Neuron (in vitro differentiated cells): ENCODE data around the gene SPATA17.
"Not testable (repeated sequence)": the region's sequence is repeated elsewhere in the genome, so short reads cannot be mapped to it uniquely, and the experiment has no call there.

Experiments
- H2AFZ ChIP-seq: one replicate; pipeline ENCODE4 v1.6.1; 2013; ENCODE audit warnings: low read depth, mild to moderate bottlenecking, inconsistent platforms, low read length, moderate library complexity
- H3K27me3 ChIP-seq: one replicate; pipeline ENCODE4 v1.6.1; 2013; ENCODE audit warnings: low read length; ENCODE audit not compliant: insufficient read depth
- H3K36me3 ChIP-seq: one replicate; pipeline ENCODE4 v1.6.1; 2013; ENCODE audit warnings: low read length; ENCODE audit not compliant: insufficient read depth
- H3K4me1 ChIP-seq: one replicate; pipeline ENCODE4 v1.6.1; 2013; ENCODE audit warnings: low read length; ENCODE audit not compliant: insufficient read depth
- H3K4me3 ChIP-seq: 2 replicates; pipeline ENCODE4 v1.5.1; 2013; ENCODE audit warnings: mild to moderate bottlenecking, low read length, moderate library complexity
- H3K9me3 ChIP-seq: one replicate; pipeline ENCODE4 v1.6.1; 2013; ENCODE audit warnings: low read length

The SPATA17 gene

DNA sequence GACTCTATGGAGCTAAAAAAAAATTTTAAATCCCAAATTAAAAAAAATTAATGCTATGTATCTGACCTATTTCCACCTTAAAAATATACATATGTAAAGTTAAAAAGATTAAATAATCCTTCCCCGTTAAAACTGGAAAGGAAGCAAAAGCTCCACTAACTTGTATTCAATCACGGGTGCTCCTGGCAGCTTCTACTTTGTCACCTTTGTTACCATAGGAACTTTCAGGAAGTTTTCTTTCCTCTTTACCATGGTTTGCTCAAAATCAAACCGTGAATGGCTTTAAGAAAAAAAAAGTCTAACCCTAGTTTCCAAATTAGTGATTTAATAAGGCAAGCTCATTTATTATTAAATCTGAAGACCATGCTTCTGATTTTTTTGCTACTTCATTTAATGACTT is 3.7 kb upstream of the SPATA17 start:
- Histone ChIP-seq H3K4me1 (peaks cover 16% of the 10 kb centered on the region), H3K27me3 (no peaks in the 10 kb centered on the region)

DNA sequence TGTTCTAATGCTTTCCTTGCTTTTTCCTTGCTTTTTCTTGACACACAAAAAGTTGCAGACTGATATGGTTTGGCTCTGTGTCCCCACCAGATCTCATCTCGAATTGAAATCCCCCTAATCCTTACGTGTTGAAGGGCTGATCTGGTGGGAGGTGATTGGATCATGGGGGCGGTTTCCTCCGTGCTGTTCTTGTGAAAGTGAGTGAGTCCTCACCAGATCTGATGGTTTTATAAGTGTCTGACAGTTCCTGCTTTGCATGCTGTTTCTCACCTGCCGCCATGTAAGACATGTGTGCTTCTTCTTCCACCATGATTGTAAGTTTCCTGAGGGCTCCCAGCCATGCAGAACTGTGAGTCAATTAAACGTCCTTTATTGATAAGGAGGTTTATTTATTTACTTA is 11.3 kb downstream of the SPATA17 start:
- H3K27me3 ChIP-seq, result no peaks in the 10 kb centered on the region
- no peaks in the 10 kb centered on the region for H3K9me3 ChIP-seq
- no peak overlapping the region for H2AFZ ChIP-seq
- H3K4me3 ChIP-seq, result no peak overlapping the region
- no peaks in the 10 kb centered on the region for H3K4me1 ChIP-seq
- no peaks in the 10 kb centered on the region for H3K36me3 ChIP-seq

More for the DNA sequence above, 3.7 kb upstream of the SPATA17 start:
- Histone ChIP-seq H2AFZ (no peak overlapping the region), H3K36me3 (no peaks in the 10 kb centered on the region), H3K9me3 (peaks cover 3% of the 10 kb centered on the region), H3K4me3 (no peak overlapping the region)

DNA sequence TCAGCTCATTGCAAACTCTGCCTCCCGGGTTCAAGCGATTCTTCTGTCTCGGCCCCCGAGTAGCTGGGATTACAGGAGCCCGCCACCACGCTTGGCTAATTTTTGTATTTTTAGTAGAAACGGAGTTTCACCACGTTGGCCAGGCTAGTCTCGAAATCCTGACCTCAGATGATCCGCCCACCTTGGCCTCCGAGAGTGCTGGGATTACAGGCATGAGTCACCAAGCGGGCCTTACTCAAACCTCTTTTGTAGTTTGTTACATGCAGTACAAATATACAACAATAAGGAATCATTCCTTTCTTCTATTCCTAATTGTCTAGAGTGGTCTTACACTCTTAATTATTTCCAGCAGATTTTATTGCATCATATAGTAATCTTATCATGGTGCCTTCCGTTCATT is 16.6 kb downstream of the SPATA17 start:
- no peak overlapping the region for H2AFZ ChIP-seq
- no peaks in the 10 kb centered on the region for H3K27me3 ChIP-seq
- H3K36me3 ChIP-seq, result no peaks in the 10 kb centered on the region
- H3K4me3 ChIP-seq, result no peak overlapping the region
- no peaks in the 10 kb centered on the region for H3K9me3 ChIP-seq
- no peaks in the 10 kb centered on the region for H3K4me1 ChIP-seq

DNA sequence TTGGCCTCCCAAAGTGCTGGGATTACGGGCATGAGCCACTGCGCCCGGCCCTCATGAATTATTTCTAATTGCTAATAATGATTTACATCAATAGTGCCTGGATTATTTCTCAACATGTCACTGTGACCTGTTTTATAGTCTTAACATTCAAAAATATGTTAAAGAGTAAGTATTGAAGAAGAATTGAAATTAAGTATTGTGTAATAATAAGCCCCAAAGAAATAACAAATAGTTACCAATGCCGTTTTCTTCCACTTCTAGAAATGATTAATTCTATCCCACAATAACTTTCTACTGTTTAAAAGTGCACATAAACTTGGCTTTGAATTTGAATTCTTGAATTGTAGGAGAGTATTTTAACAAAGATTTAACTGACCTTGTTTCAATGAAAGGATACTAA is 19.5 kb downstream of the SPATA17 start:
- Histone ChIP-seq H3K36me3 (no peaks in the 10 kb centered on the region), H3K4me3 (no peak overlapping the region), H3K9me3 (no peaks in the 10 kb centered on the region), H3K4me1 (no peaks in the 10 kb centered on the region), H3K27me3 (no peaks in the 10 kb centered on the region), H2AFZ (no peak overlapping the region)

DNA sequence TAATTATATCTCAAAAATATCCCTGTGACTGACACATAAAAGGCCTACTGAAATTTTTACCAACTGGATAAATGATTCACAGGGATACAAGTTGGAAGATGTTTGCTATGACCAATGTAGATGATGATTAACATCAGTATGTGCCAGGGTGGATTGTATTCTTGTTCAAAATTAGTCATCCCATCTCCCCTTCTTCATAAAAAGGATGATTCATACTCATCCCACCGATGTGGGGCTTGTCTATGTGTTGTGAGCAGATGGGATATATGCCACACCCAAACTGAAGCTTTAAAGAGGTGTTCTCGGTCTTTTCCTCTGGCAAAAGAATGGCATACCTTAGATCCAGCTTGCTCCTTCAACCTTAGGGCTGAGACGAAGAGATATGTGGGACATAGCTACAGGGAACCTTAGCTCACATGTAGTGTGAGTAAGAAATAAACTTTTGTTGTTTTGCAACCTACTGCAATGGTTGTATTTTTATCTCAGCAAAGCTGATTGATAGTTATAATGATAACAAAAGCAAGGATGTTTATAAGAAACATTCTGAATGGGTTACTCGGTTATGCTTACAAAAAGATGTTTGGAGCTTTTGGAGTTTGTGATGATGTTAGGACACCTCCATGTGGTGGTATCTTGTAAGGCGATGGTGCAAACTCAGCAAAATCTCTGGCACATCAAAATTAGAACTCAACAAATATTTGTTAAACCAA is 29.4 kb downstream of the SPATA17 start:
- Histone ChIP-seq H3K9me3 (no peaks in the 10 kb centered on the region), H3K27me3 (no peaks in the 10 kb centered on the region), H3K36me3 (no peaks in the 10 kb centered on the region), H3K4me1 (no peaks in the 10 kb centered on the region), H2AFZ (no peak overlapping the region), H3K4me3 (no peak overlapping the region)

DNA sequence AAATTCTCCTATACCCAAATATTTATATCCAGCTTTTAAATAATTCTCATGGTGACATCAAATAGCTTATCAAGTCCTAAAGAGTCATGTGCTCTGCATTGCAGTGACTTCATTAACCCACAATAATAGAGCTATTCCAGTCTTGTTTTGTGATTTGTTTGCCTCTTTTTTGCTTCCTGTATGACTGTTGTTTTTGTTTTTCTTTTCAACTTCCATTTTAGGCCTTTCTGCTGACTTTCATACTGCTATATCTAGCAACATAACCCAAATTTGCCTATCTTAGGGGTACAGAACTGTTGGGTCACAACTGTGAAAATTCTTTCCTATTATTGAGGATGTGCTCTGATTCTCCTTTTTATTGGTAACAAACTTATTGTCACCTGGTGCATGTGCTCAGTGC is 30.3 kb downstream of the SPATA17 start:
- no peak overlapping the region for H3K4me3 ChIP-seq
- H3K27me3 ChIP-seq, result no peaks in the 10 kb centered on the region
- H3K36me3 ChIP-seq, result no peaks in the 10 kb centered on the region
- H3K9me3 ChIP-seq, result no peaks in the 10 kb centered on the region
- H3K4me1 ChIP-seq, result no peaks in the 10 kb centered on the region
- no peak overlapping the region for H2AFZ ChIP-seq

DNA sequence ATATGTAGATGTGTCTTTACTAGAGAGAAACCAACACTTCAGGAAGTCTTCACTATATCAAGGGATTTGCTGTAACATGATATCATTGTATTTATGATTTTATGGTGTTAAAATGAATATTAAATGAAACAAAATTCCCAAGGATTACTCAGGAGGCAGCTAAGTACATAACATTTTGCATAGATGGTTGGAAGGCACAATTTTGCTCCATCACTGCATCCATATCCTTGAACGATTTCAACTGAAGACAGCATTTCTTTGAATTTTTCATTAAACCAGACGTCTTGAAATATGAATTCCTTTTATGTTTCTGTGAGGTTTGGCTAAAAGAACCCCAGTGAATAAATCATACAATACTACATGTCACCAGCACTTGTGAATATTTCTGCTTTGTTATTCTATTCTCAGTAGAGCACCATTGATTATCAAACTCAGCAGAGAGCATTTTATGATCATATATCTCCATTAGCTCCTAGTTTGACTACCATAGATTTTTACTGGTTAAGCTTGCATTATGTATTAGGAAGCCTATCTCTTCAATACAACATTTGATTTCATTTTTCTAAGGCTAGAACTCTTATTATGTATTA is 37.3 kb downstream of the SPATA17 start:
- no peak overlapping the region for H2AFZ ChIP-seq
- H3K9me3 ChIP-seq, result no peaks in the 10 kb centered on the region
- no peak overlapping the region for H3K4me3 ChIP-seq
- H3K27me3 ChIP-seq, result no peaks in the 10 kb centered on the region
- no peaks in the 10 kb centered on the region for H3K4me1 ChIP-seq
- no peaks in the 10 kb centered on the region for H3K36me3 ChIP-seq

DNA sequence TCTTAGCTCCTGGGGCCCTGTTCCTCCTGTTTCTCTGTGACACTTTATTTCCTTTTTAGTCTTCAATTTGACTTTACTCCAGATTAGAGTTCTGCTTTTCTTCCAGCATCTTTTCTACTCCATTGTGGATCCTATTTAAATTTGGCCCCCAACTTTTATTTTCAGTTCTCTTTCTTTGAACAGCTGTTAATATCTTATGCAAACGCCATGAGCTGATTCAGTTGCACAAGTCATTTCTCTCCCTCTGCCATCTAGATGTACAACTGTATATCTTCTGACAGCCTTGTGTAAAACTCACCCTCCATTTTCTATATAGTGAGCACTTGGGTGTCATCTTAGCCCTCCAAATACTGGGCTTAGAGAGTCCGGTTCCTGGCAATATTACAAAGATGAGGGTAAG is 42.2 kb downstream of the SPATA17 start:
- no peaks in the 10 kb centered on the region for H3K9me3 ChIP-seq
- H3K4me3 ChIP-seq, result no peak overlapping the region
- H3K36me3 ChIP-seq, result no peaks in the 10 kb centered on the region
- no peak overlapping the region for H2AFZ ChIP-seq
- no peaks in the 10 kb centered on the region for H3K4me1 ChIP-seq
- no peaks in the 10 kb centered on the region for H3K27me3 ChIP-seq

DNA sequence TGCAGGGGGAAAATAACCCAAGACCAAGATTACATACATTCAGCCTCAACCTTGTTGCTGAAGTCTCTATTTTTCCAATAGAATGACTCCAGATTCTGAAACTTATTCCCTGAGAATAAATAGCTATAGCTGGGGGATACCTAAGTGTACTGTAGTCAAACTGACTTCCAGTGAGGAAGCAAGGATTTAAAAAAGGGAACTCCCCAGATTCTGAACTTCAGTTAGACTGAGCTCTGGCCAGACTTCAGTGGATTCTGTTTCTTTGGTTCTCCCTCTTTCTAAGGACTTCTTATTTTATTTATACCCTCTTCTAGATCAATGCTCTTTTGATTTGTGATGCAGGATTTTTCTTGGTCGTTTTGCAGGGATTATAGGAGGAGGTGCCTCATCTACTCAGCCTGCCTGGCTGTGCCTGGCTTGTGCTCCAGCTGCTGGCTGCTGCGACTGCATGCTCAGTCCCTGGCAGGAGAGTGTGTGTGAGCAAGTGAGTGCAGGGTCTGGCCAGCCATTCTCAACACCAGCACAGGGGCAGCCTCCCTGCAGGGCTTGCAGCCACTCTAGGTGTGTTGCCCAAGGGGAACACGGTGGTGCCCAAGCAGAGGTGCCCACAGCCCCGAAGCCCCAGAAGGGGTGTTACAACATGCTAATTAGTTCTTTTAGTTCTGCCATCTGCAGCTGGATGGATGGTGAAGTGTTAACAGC is 43.0 kb downstream of the SPATA17 start:
- Histone ChIP-seq H3K27me3 (no peaks in the 10 kb centered on the region), H3K4me1 (no peaks in the 10 kb centered on the region)

DNA sequence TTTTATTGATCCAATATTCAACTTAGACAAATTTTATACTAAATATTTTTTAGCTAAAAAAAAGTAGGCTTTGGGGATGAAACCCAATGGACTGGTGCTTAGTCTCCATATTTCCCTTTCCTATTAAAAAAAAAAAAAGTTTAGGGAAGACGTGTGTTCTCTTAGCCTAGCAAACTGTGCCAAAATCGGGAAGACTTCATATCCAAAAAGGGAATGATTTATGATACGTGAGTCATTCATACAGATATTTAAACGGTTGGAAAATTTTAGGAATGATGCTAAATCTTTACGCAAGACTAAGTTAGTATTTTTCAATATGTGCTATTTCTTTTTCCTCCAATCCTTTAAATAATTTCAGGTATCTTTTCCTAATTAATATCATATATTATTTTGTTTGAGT is 50.7 kb downstream of the SPATA17 start:
- Histone ChIP-seq H3K4me3 (no peak overlapping the region), H3K27me3 (no peaks in the 10 kb centered on the region), H3K4me1 (no peaks in the 10 kb centered on the region), H3K36me3 (no peaks in the 10 kb centered on the region), H2AFZ (no peak overlapping the region), H3K9me3 (no peaks in the 10 kb centered on the region)

More for the DNA sequence above, 43.0 kb downstream of the SPATA17 start:
- Histone ChIP-seq H3K9me3 (no peaks in the 10 kb centered on the region), H3K36me3 (no peaks in the 10 kb centered on the region), H2AFZ (no peak overlapping the region), H3K4me3 (no peak overlapping the region)

DNA sequence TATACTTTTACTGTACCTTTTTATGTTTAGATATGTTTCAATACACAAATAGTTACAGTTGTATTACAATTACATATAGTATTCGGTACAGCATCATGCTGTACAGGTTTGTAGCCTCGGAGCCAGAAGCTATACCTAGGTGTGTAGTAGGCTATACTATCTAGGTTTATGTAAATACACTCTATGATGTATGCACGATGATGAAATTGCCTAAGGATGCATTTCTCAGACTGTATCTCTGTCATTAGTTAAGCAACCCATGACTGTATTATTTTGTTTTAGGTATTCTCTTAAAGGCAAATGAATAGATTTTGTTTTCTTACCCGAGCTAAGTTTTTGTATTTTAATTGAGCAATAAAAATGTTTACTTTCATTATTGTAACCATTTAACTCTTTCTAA is 56.4 kb downstream of the SPATA17 start:
- Histone ChIP-seq H3K9me3 (no peaks in the 10 kb centered on the region), H2AFZ (no peak overlapping the region), H3K4me1 (no peaks in the 10 kb centered on the region), H3K4me3 (no peak overlapping the region), H3K27me3 (no peaks in the 10 kb centered on the region), H3K36me3 (no peaks in the 10 kb centered on the region)

DNA sequence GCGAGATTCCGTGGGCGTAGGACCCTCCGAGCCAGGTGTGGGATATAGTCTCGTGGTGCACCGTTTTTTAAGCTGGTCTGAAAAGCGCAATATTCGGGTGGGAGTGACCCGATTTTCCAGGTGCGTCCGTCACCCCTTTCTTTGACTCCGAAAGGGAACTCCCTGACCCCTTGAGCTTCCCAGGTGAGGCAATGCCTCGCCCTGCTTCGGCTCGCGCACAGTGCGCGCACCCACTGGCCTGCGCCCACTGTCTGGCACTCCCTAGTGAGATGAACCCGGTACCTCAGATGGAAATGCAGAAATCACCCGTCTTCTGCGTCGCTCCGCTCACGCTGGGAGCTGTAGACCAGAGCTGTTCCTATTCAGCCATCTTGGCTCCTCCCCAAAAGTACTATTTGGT is 65.0 kb downstream of the SPATA17 start:
- not testable (repeated sequence) for H2AFZ ChIP-seq, H3K27me3 ChIP-seq, H3K4me1 ChIP-seq, H3K4me3 ChIP-seq, H3K36me3 ChIP-seq, H3K9me3 ChIP-seq

DNA sequence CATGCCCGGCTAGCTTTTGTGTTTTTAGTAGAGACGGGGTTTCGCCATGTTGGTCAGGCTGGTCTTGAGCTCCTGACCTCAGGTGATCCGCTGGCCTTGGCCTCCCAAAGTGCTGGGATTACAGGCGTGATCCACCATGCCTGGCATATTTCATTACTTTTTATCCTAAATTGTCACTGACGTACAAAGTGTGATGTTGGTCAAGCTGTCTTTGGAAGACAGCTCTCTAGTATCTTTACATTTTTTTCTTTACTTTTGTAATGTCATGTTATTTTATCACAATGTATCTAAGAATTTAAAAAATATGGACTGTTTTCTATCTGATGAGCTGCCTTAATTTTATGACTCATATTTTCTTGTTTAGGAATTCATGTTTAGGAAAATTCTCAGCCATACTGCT is 72.2 kb downstream of the SPATA17 start:
- no peaks in the 10 kb centered on the region for H3K27me3 ChIP-seq
- H2AFZ ChIP-seq, result no peak overlapping the region
- no peak overlapping the region for H3K4me3 ChIP-seq
- no peaks in the 10 kb centered on the region for H3K9me3 ChIP-seq
- no peaks in the 10 kb centered on the region for H3K4me1 ChIP-seq
- H3K36me3 ChIP-seq, result no peaks in the 10 kb centered on the region
